Tibial artery (tissue), 4 donors: ENCODE data around the gene XPA.

Experiments
- DNase-seq, 2 donors: peaks; one replicate each; pipeline ENCODE4 v3.0.0-alpha.2; 2019
- H3K27ac ChIP-seq, 2 donors: fragments of 200-600 bp; sonication (generic) in 1 of 2; 1 replicate in 1 of 2; 2 replicates in 1 of 2; pipeline ENCODE4 v1.5.1; 2018 to 2019; ENCODE audit warnings: mild to moderate bottlenecking in 1 of 2
- H3K27me3 ChIP-seq, 2 donors: fragments of 200-600 bp; sonication (generic) in 1 of 2; one replicate each; pipeline versions ENCODE4 v1.5.1 to v1.6.0; 2016 to 2019
- H3K36me3 ChIP-seq, 3 donors: fragments of 200-600 bp; sonication (generic) in 2 of 3; one replicate each; pipeline ENCODE4 v1.5.1; 2016 to 2019; ENCODE audit warnings: mild to moderate bottlenecking in 2 of 3
- H3K4me1 ChIP-seq, 4 donors: fragments of 200-600 bp; sonication (generic) in 2 of 4; 1 replicate in 3 of 4; 2 replicates in 1 of 4; pipeline ENCODE4 v1.5.1; 2016 to 2019
- H3K4me3 ChIP-seq, 2 donors: fragments of 200-600 bp; sonication (generic) in 1 of 2; 1 replicate in 1 of 2; 2 replicates in 1 of 2; pipeline ENCODE4 v1.5.1; 2018 to 2019; ENCODE audit warnings: mild to moderate bottlenecking in 2 of 2
- H3K9me3 ChIP-seq, 3 donors: fragments of 200-600 bp; sonication (generic) in 1 of 3; one replicate each; pipeline ENCODE4 v1.5.1; 2016 to 2019
- intact Hi-C: fragments of 100-400 bp; cut with DNase I; formaldehyde crosslinking; loops from one replicate; pipeline ENCODE4 v1.15.0; 2023; ENCODE audit warnings: low total_unique reads
- TF ChIP-seq, protein P1 (sequence below), 2 experiments: fragments of 200-600 bp in 1 of 2; fragments of 450-650 bp in 1 of 2; IDR thresholded peaks; one replicate each; pipeline ENCODE4 v1.5.1; 2017 to 2019; ENCODE audit warnings: antibody characterized with exemption in 2 of 2, mild to moderate bottlenecking in 1 of 2, moderate library complexity in 1 of 2

XPA gene

DNA sequence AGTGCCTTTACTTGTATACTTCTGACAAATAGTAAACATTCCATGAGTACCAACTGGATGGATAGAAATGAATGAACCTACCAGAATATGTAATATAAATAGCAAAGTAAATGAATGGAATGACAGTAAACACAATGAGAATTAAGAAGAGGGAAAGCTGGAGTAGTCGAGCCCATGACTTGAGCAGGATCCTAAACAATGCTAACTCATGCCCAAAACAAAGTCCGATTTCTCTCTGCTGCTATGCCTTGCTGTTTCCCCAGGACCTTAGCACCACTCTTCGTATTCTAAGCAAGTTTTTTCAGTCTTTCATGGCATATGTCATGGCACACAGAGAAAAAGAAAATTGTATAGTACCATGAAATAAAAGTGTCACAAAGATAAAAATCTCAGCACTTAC is 1.8 kb downstream of the XPA start:
- TF ChIP-seq, protein P1, sequence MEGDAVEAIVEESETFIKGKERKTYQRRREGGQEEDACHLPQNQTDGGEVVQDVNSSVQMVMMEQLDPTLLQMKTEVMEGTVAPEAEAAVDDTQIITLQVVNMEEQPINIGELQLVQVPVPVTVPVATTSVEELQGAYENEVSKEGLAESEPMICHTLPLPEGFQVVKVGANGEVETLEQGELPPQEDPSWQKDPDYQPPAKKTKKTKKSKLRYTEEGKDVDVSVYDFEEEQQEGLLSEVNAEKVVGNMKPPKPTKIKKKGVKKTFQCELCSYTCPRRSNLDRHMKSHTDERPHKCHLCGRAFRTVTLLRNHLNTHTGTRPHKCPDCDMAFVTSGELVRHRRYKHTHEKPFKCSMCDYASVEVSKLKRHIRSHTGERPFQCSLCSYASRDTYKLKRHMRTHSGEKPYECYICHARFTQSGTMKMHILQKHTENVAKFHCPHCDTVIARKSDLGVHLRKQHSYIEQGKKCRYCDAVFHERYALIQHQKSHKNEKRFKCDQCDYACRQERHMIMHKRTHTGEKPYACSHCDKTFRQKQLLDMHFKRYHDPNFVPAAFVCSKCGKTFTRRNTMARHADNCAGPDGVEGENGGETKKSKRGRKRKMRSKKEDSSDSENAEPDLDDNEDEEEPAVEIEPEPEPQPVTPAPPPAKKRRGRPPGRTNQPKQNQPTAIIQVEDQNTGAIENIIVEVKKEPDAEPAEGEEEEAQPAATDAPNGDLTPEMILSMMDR (IDR thresholded peaks at IDR 0.05): no peak
- Histone ChIP-seq H3K27ac (no peak overlapping the region), H3K36me3 (peaks cover 15 to 19% (median 18%) of the 10 kb centered on the region in 3 donors), H3K9me3 (no peaks in the 10 kb centered on the region), H3K4me3 (peak overlapping the region; percentile 77 to 86), H3K4me1 (peaks cover 0 to 30% (median 22%) of the 10 kb centered on the region in 4 donors), H3K27me3 (no peaks in the 10 kb centered on the region)
- no peak for DNase-seq
- intact Hi-C loops: loop anchor here (5.0 kb wide), 1 partner anchor 557 kb away; no protein-coding TSS in a partner anchor

GRCh38 chr9:97694769-97695168 is 2.4 kb downstream of the XPA start:
- intact Hi-C loops: loop anchor here (5.0 kb wide), 1 partner anchor 558 kb away; no protein-coding TSS in a partner anchor

GRCh38 chr9:97689401-97690180 is 7.5 kb downstream of the XPA start:
- no peaks in the 10 kb centered on the region for H3K9me3 ChIP-seq
- H3K4me3 ChIP-seq: no peak overlapping the region
- H3K27me3 ChIP-seq: no peaks in the 10 kb centered on the region
- H3K27ac ChIP-seq: no peak overlapping the region
- peaks cover 49 to 66% (median 49%) of the 10 kb centered on the region in 3 donors for H3K36me3 ChIP-seq
- intact Hi-C loops: no loop called here
- DNase-seq: no peak
- TF ChIP-seq, protein P1 (IDR thresholded peaks at IDR 0.05): no peak
- peaks cover 0 to 20% (median 6%) of the 10 kb centered on the region in 4 donors for H3K4me1 ChIP-seq

More at GRCh38 chr9:97694769-97695168, 2.4 kb downstream of the XPA start:
- TF ChIP-seq, protein P1 (IDR thresholded peaks at IDR 0.05): no peak
- no peak for DNase-seq
- H3K27ac ChIP-seq: no peak overlapping the region
- peaks cover 0 to 35% (median 24%) of the 10 kb centered on the region in 4 donors for H3K4me1 ChIP-seq
- H3K27me3 ChIP-seq: no peaks in the 10 kb centered on the region
- peaks cover 18 to 25% (median 21%) of the 10 kb centered on the region in 3 donors for H3K36me3 ChIP-seq
- no peak overlapping the region for H3K4me3 ChIP-seq
- H3K9me3 ChIP-seq: no peaks in the 10 kb centered on the region

DNA sequence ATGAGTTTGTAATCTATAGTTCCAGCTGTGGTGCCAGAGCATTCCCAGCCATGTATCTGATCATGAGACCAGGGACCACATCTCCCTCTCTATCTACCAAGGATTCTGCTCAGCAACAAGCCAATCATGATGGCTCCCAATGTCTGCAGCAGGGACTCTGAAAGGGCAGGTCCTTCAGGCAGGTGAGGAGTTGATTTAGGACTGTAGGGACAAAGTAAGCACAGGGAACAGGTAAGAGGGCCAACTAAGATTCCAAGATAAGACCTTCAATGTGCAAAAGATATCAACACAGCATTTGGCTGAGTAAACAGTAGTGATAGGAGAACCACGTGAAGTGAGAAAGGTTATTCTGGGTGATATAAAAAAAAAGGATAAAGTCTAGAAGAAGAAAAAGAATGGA is 8.5 kb downstream of the XPA start:
- TF ChIP-seq, protein P1 (IDR thresholded peaks at IDR 0.05): no peak
- Histone ChIP-seq H3K27me3 (no peaks in the 10 kb centered on the region), H3K4me1 (peaks cover 0 to 13% (median 5%) of the 10 kb centered on the region in 4 donors), H3K36me3 (peaks cover 58 to 76% (median 59%) of the 10 kb centered on the region in 3 donors), H3K9me3 (no peaks in the 10 kb centered on the region), H3K27ac (no peak overlapping the region), H3K4me3 (no peak overlapping the region)
- intact Hi-C loops: no loop called here
- DNase-seq: no peak

GRCh38 chr9:97682242-97682641 is 14.9 kb downstream of the XPA start:
- intact Hi-C loops: no loop called here
- Histone ChIP-seq H3K9me3 (no peaks in the 10 kb centered on the region), H3K27me3 (no peaks in the 10 kb centered on the region), H3K4me1 (peaks cover 0 to 3% (median 0%) of the 10 kb centered on the region in 4 donors), H3K36me3 (peaks cover 41 to 82% (median 71%) of the 10 kb centered on the region in 3 donors), H3K4me3 (no peak overlapping the region), H3K27ac (no peak overlapping the region)
- TF ChIP-seq, protein P1 (IDR thresholded peaks at IDR 0.05): no peak
- no peak for DNase-seq
